Psoas muscle (tissue), 8 donors: ENCODE results near the gene TTC5. TPM values are rescaled to one million over a fixed set of nuclear protein-coding genes. Genes with fewer than 3 reads are reported as not detected.
"Not testable (repeated sequence)": the region's sequence is repeated elsewhere in the genome, so short reads cannot be mapped to it uniquely, and the experiment has no call there.

ENCODE experiments used
- ATAC-seq, 4 donors: fragments of 200-7000 bp; cut with Tn5 transposase; one replicate each; pipeline ENCODE4 v1.9.1; 2020; ENCODE audit warnings: moderate library complexity in 3 of 4, mild to moderate bottlenecking in 2 of 4
- DNase-seq, 2 donors: peaks; one replicate each; pipeline ENCODE4 v3.0.0-alpha.2; 2020
- H3K27ac ChIP-seq: fragments of 200-600 bp; one replicate; pipeline ENCODE4 v1.8.0; 2022
- H3K27me3 ChIP-seq, 3 donors: fragments of 200-600 bp in 1 of 3; one replicate each; pipeline versions ENCODE4 v1.6.1 to v1.8.0; 2013 to 2022; ENCODE audit warnings: low read length in 2 of 3, mild to moderate bottlenecking in 2 of 3, moderate library complexity in 1 of 3; ENCODE audit not compliant: insufficient read depth in 3 of 3
- H3K36me3 ChIP-seq, 2 donors: fragments of 200-600 bp in 1 of 2; one replicate each; pipeline versions ENCODE4 v1.6.1 to v1.8.0; 2013 to 2022; ENCODE audit warnings: low read depth in 1 of 2, mild to moderate bottlenecking in 1 of 2, moderate library complexity in 1 of 2; ENCODE audit not compliant: insufficient read depth in 1 of 2
- H3K4me1 ChIP-seq: fragments of 200-600 bp; one replicate; pipeline ENCODE4 v1.8.0; 2022
- H3K4me3 ChIP-seq: fragments of 200-600 bp; one replicate; pipeline ENCODE4 v1.8.0; 2022; ENCODE audit warnings: mild to moderate bottlenecking
- H3K9me3 ChIP-seq: fragments of 200-600 bp; one replicate; pipeline ENCODE4 v1.8.0; 2022
- CTCF ChIP-seq: fragments of 200-600 bp; IDR thresholded peaks from one replicate; pipeline ENCODE4 v1.8.0; 2022; ENCODE audit warnings: antibody characterized with exemption
- WGBS, 3 donors: extraction: QIAGEN DNeasy Blood & Tissue Kit; methylation state at CpG; one replicate each; pipeline versions ENCODE4 v1.1.6 to v1.1.7; 2013; 5-methylcytosine and 5-hydroxymethylcytosine counted together
- intact Hi-C, 2 donors: fragments of 100-400 bp; cut with DNase I; formaldehyde crosslinking; loops; one replicate each; pipeline versions ENCODE4 v1.11.0 to v1.14.2; 2022
- polyA plus RNA-seq, 3 donors: library from polyadenylated mRNA; stranded (reverse); fragments of 200-250 nt; gene quantifications; one replicate each; pipeline ENCODE4 v1.2.3, GENCODE V29; 2013
- total RNA-seq, 4 donors: library from RNA; stranded (reverse); fragmentation: NEBNext Ultra II Directional in 2 of 4; extraction: Animal tissue kit (Norgen Biotek cat#: 25700) in 2 of 4; gene quantifications; one replicate each; pipeline versions ENCODE4 v1.2.1 to v1.2.4, GENCODE V29; 2021 to 2023
- donor health status: healthy with polysubstance abuse.
- donor health status: DM: no; HTN: no; CAD: no; lungs with moderate emphysema.
- donor health status: Bipolar disorder and iron deficiency.
- donor health status: healthy.
- donor health status: DM: yes; HTN: yes; CAD: no.
- donor health status: DM: no; HTN: no; CAD: no.
- donor health status: DM: no; HTN: no; CAD: no.
- donor health status: DM: yes; HTN: yes; CAD: no.

The TTC5 gene
- total and polyA plus RNA-seq, 7 donors = 3.2 to 10.4 (median 6.2) TPM

- 40 to 50% (median 50%) methylated on average over 1 of the region's 1 CpG for WGBS, 3 donors
- DNase-seq (no peak), ATAC-seq (no peak)
- H3K9me3 ChIP-seq = peaks cover 5% of the 10 kb centered on the region
- H3K27ac ChIP-seq = no peak overlapping the region
- H3K4me3 ChIP-seq = no peak overlapping the region
- no peaks in the 10 kb centered on the region for H3K27me3 ChIP-seq
- peaks cover 0 to 3% of the 10 kb centered on the region in 2 donors for H3K36me3 ChIP-seq
- H3K4me1 ChIP-seq = no peaks in the 10 kb centered on the region
- TF ChIP-seq CTCF = no peak
- intact Hi-C loops = no loop called here
Measured at GRCh38 chr14:20278414-20278813, 27.3 kb downstream of the TTC5 start.

GRCh38 chr14:20277409-20277808 lies 28.3 kb downstream of the TTC5 start:
- no peaks in the 10 kb centered on the region for H3K4me1 ChIP-seq
- DNase-seq (no peak), ATAC-seq (no peak)
- peaks cover 5% of the 10 kb centered on the region for H3K9me3 ChIP-seq
- no peak for TF ChIP-seq CTCF
- 95 to 98% (median 96%) methylated on average over 2 of the region's 2 CpGs for WGBS, 3 donors
- intact Hi-C loops = no loop called here
- no peaks in the 10 kb centered on the region for H3K27me3 ChIP-seq
- no peak overlapping the region for H3K4me3 ChIP-seq
- H3K36me3 ChIP-seq = peaks cover 0 to 3% of the 10 kb centered on the region in 2 donors
- H3K27ac ChIP-seq = no peak overlapping the region

- H3K27me3 ChIP-seq = no peaks in the 10 kb centered on the region
- no peaks in the 10 kb centered on the region for H3K4me1 ChIP-seq
- 98 to 100% (median 98%) methylated on average over 2 of the region's 2 CpGs for WGBS, 3 donors
- H3K36me3 ChIP-seq = no peaks in the 10 kb centered on the region
- DNase-seq (no peak), ATAC-seq (no peak)
- H3K27ac ChIP-seq = no peak overlapping the region
- TF ChIP-seq CTCF = no peak
- intact Hi-C loops = no loop called here
- peaks cover 5% of the 10 kb centered on the region for H3K9me3 ChIP-seq
- H3K4me3 ChIP-seq = no peak overlapping the region
Measured at GRCh38 chr14:20274062-20274461, 31.7 kb downstream of the TTC5 start.

- H3K4me3 ChIP-seq, H3K4me1 ChIP-seq, H3K36me3 ChIP-seq, ATAC-seq, H3K27me3 ChIP-seq, H3K27ac ChIP-seq, H3K9me3 ChIP-seq, DNase-seq, intact Hi-C loops: not testable (repeated sequence)
- WGBS, 3 donors = 92 to 95% (median 93%) methylated on average over 5 of the region's 5 CpGs
Measured at GRCh38 chr14:20264361-20264760, 41.4 kb downstream of the TTC5 start.

- Histone ChIP-seq H3K27ac (no peak overlapping the region), H3K36me3 (peaks cover 0 to 3% of the 10 kb centered on the region in 2 donors), H3K4me3 (no peak overlapping the region), H3K27me3 (no peaks in the 10 kb centered on the region), H3K9me3 (no peaks in the 10 kb centered on the region), H3K4me1 (no peaks in the 10 kb centered on the region)
- intact Hi-C loops = no loop called here
- TF ChIP-seq CTCF = no peak
- ATAC-seq = no peak
- no peak for DNase-seq
- WGBS, 3 donors = 35 to 42% (median 42%) methylated on average over 3 of the region's 3 CpGs
Measured at GRCh38 chr14:20262642-20263128, 43.1 kb downstream of the TTC5 start.
